PC-9 (cell line): ENCODE data around the gene AP2A1. TPM values are rescaled to one million over a fixed set of nuclear protein-coding genes. Genes with fewer than 3 reads are reported as not detected.

Experiments
- BruUV-seq: library from RNA; stranded (reverse); fragments of 400-500 nt; replicated peaks from 2 replicates; lab custom pipeline; 2021; lab: Mats Ljungman, UMichigan
- CTCF ChIA-PET: fragments of 300-600 bp; sonication (Branson Sonifier 250); formaldehyde crosslinking; loops from one replicate; lab custom pipeline; 2022; ENCODE audit warnings: antibody characterized with exemption; lab: Charles Lee
- POLR2A ChIA-PET: fragments of 300-600 bp; sonication (Branson Sonifier 250); formaldehyde crosslinking; loops from one replicate; lab custom pipeline; 2022; ENCODE audit warnings: antibody characterized with exemption; ENCODE audit not compliant: unreplicated experiment; lab: Charles Lee
- DNase-seq, 2 experiments: peaks; one replicate each; pipeline versions ENCODE4 v3.0.0 to v3.0.0-alpha.2; 2015 to 2022; ENCODE audit warnings: mixed read lengths in 1 of 2
- H2AFZ ChIP-seq: fragments of 200-600 bp; sonication (generic); 2 replicates; pipeline ENCODE4 v1.8.1; 2017; ENCODE audit warnings: antibody characterized with exemption
- H3F3A ChIP-seq: fragments of 200-600 bp; sonication (generic); 2 replicates; pipeline ENCODE4 v1.8.1; 2017; ENCODE audit warnings: antibody characterized with exemption, mild to moderate bottlenecking, low read depth; ENCODE audit not compliant: insufficient read depth
- H3K27ac ChIP-seq: fragments of 200-600 bp; sonication (generic); 2 replicates; pipeline ENCODE4 v1.6.1; 2016; ENCODE audit warnings: mixed run types
- H3K27me3 ChIP-seq: fragments of 200-600 bp; sonication (generic); 2 replicates; pipeline ENCODE4 v1.6.1; 2016; ENCODE audit warnings: low read depth, mixed run types; ENCODE audit not compliant: insufficient read depth
- H3K36me3 ChIP-seq: fragments of 200-600 bp; sonication (generic); 2 replicates; pipeline ENCODE4 v1.6.1; 2016; ENCODE audit warnings: low read depth, mixed run types
- H3K4me1 ChIP-seq: fragments of 200-600 bp; sonication (generic); replicated peaks from 2 replicates; pipeline ENCODE4 v1.6.1; 2016; ENCODE audit warnings: mixed run types; ENCODE audit not compliant: insufficient read depth
- H3K4me2 ChIP-seq: fragments of 200-600 bp; sonication (generic); 2 replicates; pipeline ENCODE4 v1.6.1; 2017; ENCODE audit warnings: mixed run types
- H3K4me3 ChIP-seq: fragments of 200-600 bp; sonication (generic); 2 replicates; pipeline ENCODE4 v1.6.1; 2016; ENCODE audit warnings: mixed run types
- H3K79me2 ChIP-seq: fragments of 200-600 bp; sonication (generic); 2 replicates; pipeline ENCODE4 v1.6.1; 2017; ENCODE audit warnings: low read depth, mixed run types
- H3K9me2 ChIP-seq: fragments of 200-600 bp; sonication (generic); 2 replicates; pipeline ENCODE4 v1.8.1; 2017; ENCODE audit warnings: mild to moderate bottlenecking; ENCODE audit not compliant: insufficient read depth
- H3K9me3 ChIP-seq: fragments of 200-600 bp; sonication (generic); 2 replicates; pipeline ENCODE4 v1.8.1; 2016; ENCODE audit warnings: low read depth; ENCODE audit not compliant: insufficient read depth
- H4K20me1 ChIP-seq: fragments of 200-600 bp; sonication (generic); 2 replicates; pipeline ENCODE4 v1.8.1; 2017; ENCODE audit not compliant: insufficient read depth
- CTCF ChIP-seq: fragments of 200-600 bp; sonication (generic); conservative IDR thresholded peaks from 2 replicates; pipeline ENCODE4 v1.6.1; 2017; ENCODE audit warnings: mixed run types, antibody characterized with exemption, mild to moderate bottlenecking, moderate library complexity
- EZH2 ChIP-seq: fragments of 200-600 bp; sonication (generic); IDR thresholded peaks from 2 replicates; pipeline ENCODE4 v1.8.0; 2017; ENCODE audit warnings: antibody characterized with exemption, low read depth
- intact Hi-C: fragments of 100-400 bp; cut with micrococcal nuclease; formaldehyde crosslinking; loops from one replicate; pipeline ENCODE4 v1.10.0; 2022; ENCODE audit not compliant: unreplicated experiment
- total RNA-seq: library from RNA; stranded (reverse); gene quantifications from 2 replicates; pipeline ENCODE4 v1.2.3, GENCODE V29; 2021

Gene AP2A1
- total RNA-seq, 1 experiment from 2014 or later: 91.8 TPM

GRCh38 chr19:49771674-49772139 is 4.9 kb downstream of the AP2A1 start:
- Histone ChIP-seq H4K20me1 (peaks cover 19% of the 10 kb centered on the region), H3K79me2 (peaks cover 30% of the 10 kb centered on the region), H3K36me3 (no peaks in the 10 kb centered on the region), H3K9me2 (no peaks in the 10 kb centered on the region), H3K4me3 (no peak overlapping the region), H3K27ac (no peak overlapping the region), H3K27me3 (no peaks in the 10 kb centered on the region), H3K4me1 (0 out of 2 replicates have a peak, but pooled peaks cover 6% of the 10 kb centered on the region), H3K4me2 (no peak overlapping the region), H3F3A (peaks cover 8% of the 10 kb centered on the region; the same call in 1 of the 2 replicates), H3K9me3 (no peaks in the 10 kb centered on the region), H2AFZ (no peak overlapping the region)
- intact Hi-C loops: no loop called here
- no TSS peak for BruUV-seq
- TF ChIP-seq EZH2 (no peak), CTCF (no peak)
- POLR2A ChIA-PET: no interaction called here
- CTCF ChIA-PET: no interaction called here
- DNase-seq: no peak

- no TSS peak for BruUV-seq
- intact Hi-C loops: no loop called here
- POLR2A ChIA-PET: no interaction called here
- no peak overlapping the region for H3K27ac ChIP-seq
- H3F3A ChIP-seq: peaks cover 8% of the 10 kb centered on the region; the same call in 1 of the 2 replicates
- no peak overlapping the region for H3K4me3 ChIP-seq
- H3K9me2 ChIP-seq: no peaks in the 10 kb centered on the region
- TF ChIP-seq CTCF (no peak), EZH2 (no peak)
- H3K9me3 ChIP-seq: no peaks in the 10 kb centered on the region
- H3K79me2 ChIP-seq: peaks cover 20% of the 10 kb centered on the region
- no peak for DNase-seq
- 0 out of 2 replicates have a peak, but pooled peaks cover 2% of the 10 kb centered on the region for H3K4me1 ChIP-seq
- H3K4me2 ChIP-seq: no peak overlapping the region
- no peaks in the 10 kb centered on the region for H3K36me3 ChIP-seq
- no peaks in the 10 kb centered on the region for H3K27me3 ChIP-seq
- peaks cover 19% of the 10 kb centered on the region for H4K20me1 ChIP-seq
- H2AFZ ChIP-seq: no peak overlapping the region
- CTCF ChIA-PET: no interaction called here
Observed at GRCh38 chr19:49772850-49773432, 6.1 kb downstream of the AP2A1 start.

GRCh38 chr19:49773663-49774350 is 7.0 kb downstream of the AP2A1 start:
- no peaks in the 10 kb centered on the region for H3K9me3 ChIP-seq
- no peaks in the 10 kb centered on the region for H3K4me1 ChIP-seq
- H3F3A ChIP-seq: peaks cover 8% of the 10 kb centered on the region; the same call in 1 of the 2 replicates
- no peak overlapping the region for H3K4me2 ChIP-seq
- POLR2A ChIA-PET: no interaction called here
- CTCF ChIA-PET: no interaction called here
- no peak overlapping the region for H3K27ac ChIP-seq
- DNase-seq: no peak
- no peaks in the 10 kb centered on the region for H3K9me2 ChIP-seq
- H3K36me3 ChIP-seq: no peaks in the 10 kb centered on the region
- intact Hi-C loops: no loop called here
- TF ChIP-seq EZH2: no peak
- TF ChIP-seq CTCF: no peak
- H2AFZ ChIP-seq: no peak overlapping the region
- H4K20me1 ChIP-seq: peaks cover 23% of the 10 kb centered on the region
- H3K79me2 ChIP-seq: peaks cover 11% of the 10 kb centered on the region
- no peak overlapping the region for H3K4me3 ChIP-seq
- no TSS peak for BruUV-seq
- H3K27me3 ChIP-seq: no peaks in the 10 kb centered on the region
